GM18873 (cell line): ENCODE measurements around the gene TAF11L3.
"Not testable (repeated sequence)": the region's sequence is repeated elsewhere in the genome, so short reads cannot be mapped to it uniquely, and the experiment has no call there.

ENCODE experiments used
- ATAC-seq: cut with Tn5 transposase; IDR thresholded peaks from one replicate; pipeline ENCODE4 v1.9.1; 2021; ENCODE audit warnings: mild to moderate bottlenecking, moderate library complexity, moderate number of reproducible peaks; ENCODE audit not compliant: unreplicated experiment, low FRiP score

Gene TAF11L3

GRCh38 chr5:17518067-17518466, at the start of gene TAF11L3:
Gene TAF11L3 (plus strand): TSS chr5:17518367.
- not testable (repeated sequence) for ATAC-seq

- no peak for ATAC-seq
Measured at GRCh38 chr5:17470064-17470463, 48.1 kb upstream of the TAF11L3 start.

GRCh38 chr5:17475064-17475463, 43.1 kb upstream of the TAF11L3 start:
- not testable (repeated sequence) for ATAC-seq

GRCh38 chr5:17477043-17477442, 41.1 kb upstream of the TAF11L3 start:
- ATAC-seq: no peak

- ATAC-seq: no peak
Measured at GRCh38 chr5:17477573-17478265, 40.4 kb upstream of the TAF11L3 start.

GRCh38 chr5:17481378-17481777, 36.8 kb upstream of the TAF11L3 start:
- ATAC-seq: no peak

GRCh38 chr5:17482790-17483189, 35.4 kb upstream of the TAF11L3 start:
- ATAC-seq: no peak

GRCh38 chr5:17486464-17487173, 31.5 kb upstream of the TAF11L3 start:
- not testable (repeated sequence) for ATAC-seq

GRCh38 chr5:17487174-17487512, 31.0 kb upstream of the TAF11L3 start:
- ATAC-seq: no peak

- ATAC-seq: not testable (repeated sequence)
Measured at GRCh38 chr5:17491257-17491656, 26.9 kb upstream of the TAF11L3 start.

GRCh38 chr5:17492770-17493169, 25.4 kb upstream of the TAF11L3 start:
- ATAC-seq: no peak

GRCh38 chr5:17497446-17497845, 20.7 kb upstream of the TAF11L3 start:
- ATAC-seq: no peak

- ATAC-seq: not testable (repeated sequence)
Measured at GRCh38 chr5:17497931-17498330, 20.2 kb upstream of the TAF11L3 start, which contains the start of gene TAF11L2. Gene TAF11L2 (plus strand): TSS chr5:17498231.

GRCh38 chr5:17511775-17512325, 6.3 kb upstream of the TAF11L3 start:
- ATAC-seq: no peak

- ATAC-seq: not testable (repeated sequence)
Measured at GRCh38 chr5:17517526-17517925, 641 bp upstream of the TAF11L3 start.

- ATAC-seq: not testable (repeated sequence)
Measured at GRCh38 chr5:17519508-17519907, 1.3 kb downstream of the TAF11L3 start.

- ATAC-seq: not testable (repeated sequence)
Measured at GRCh38 chr5:17521501-17521900, 3.3 kb downstream of the TAF11L3 start, which contains the start of gene TAF11L4. Gene TAF11L4 (plus strand): TSS chr5:17521801.

GRCh38 chr5:17524935-17525334, 6.8 kb downstream of the TAF11L3 start, which contains the start of gene TAF11L5:
Gene TAF11L5 (plus strand): TSS chr5:17525235.
- ATAC-seq: not testable (repeated sequence)

- not testable (repeated sequence) for ATAC-seq
Measured at GRCh38 chr5:17526504-17526903, 8.3 kb downstream of the TAF11L3 start.

GRCh38 chr5:17528369-17528768, 10.2 kb downstream of the TAF11L3 start, which contains the start of gene TAF11L6:
Gene TAF11L6 (plus strand): TSS chr5:17528669.
- ATAC-seq: not testable (repeated sequence)
